Adipocyte (in vitro differentiated cells): ENCODE measurements around the gene ZNF132.
"Not testable (repeated sequence)": the region's sequence is repeated elsewhere in the genome, so short reads cannot be mapped to it uniquely, and the experiment has no call there.

Experiments
- DNase-seq: peaks from one replicate; pipeline ENCODE4 v3.0.0-alpha.2; 2015; ENCODE audit warnings: low read depth
- H3K27me3 ChIP-seq: replicated peaks from 2 replicates; pipeline ENCODE4 v1.7.0; 2013; ENCODE audit warnings: mild to moderate bottlenecking, low read length, moderate library complexity; ENCODE audit not compliant: control insufficient read depth, insufficient read depth
- H3K36me3 ChIP-seq: 2 replicates; pipeline ENCODE4 v1.7.0; 2013; ENCODE audit warnings: low read length, mild to moderate bottlenecking, moderate library complexity; ENCODE audit not compliant: control insufficient read depth, insufficient read depth, severe bottlenecking
- H3K4me1 ChIP-seq: 2 replicates; pipeline ENCODE4 v1.7.0; 2013; ENCODE audit warnings: mild to moderate bottlenecking, low read length, moderate library complexity; ENCODE audit not compliant: control insufficient read depth, insufficient read depth
- H3K4me3 ChIP-seq: 2 replicates; pipeline ENCODE4 v1.7.0; 2013; ENCODE audit warnings: mild to moderate bottlenecking, low read length, moderate library complexity
- H3K9ac ChIP-seq: 2 replicates; pipeline ENCODE4 v1.7.0; 2013; ENCODE audit warnings: mild to moderate bottlenecking, low read length, moderate library complexity
- H3K9me3 ChIP-seq: 2 replicates; pipeline ENCODE4 v1.7.0; 2013; ENCODE audit warnings: mild to moderate bottlenecking, low read length, moderate library complexity; ENCODE audit not compliant: control insufficient read depth

ZNF132 gene

DNA sequence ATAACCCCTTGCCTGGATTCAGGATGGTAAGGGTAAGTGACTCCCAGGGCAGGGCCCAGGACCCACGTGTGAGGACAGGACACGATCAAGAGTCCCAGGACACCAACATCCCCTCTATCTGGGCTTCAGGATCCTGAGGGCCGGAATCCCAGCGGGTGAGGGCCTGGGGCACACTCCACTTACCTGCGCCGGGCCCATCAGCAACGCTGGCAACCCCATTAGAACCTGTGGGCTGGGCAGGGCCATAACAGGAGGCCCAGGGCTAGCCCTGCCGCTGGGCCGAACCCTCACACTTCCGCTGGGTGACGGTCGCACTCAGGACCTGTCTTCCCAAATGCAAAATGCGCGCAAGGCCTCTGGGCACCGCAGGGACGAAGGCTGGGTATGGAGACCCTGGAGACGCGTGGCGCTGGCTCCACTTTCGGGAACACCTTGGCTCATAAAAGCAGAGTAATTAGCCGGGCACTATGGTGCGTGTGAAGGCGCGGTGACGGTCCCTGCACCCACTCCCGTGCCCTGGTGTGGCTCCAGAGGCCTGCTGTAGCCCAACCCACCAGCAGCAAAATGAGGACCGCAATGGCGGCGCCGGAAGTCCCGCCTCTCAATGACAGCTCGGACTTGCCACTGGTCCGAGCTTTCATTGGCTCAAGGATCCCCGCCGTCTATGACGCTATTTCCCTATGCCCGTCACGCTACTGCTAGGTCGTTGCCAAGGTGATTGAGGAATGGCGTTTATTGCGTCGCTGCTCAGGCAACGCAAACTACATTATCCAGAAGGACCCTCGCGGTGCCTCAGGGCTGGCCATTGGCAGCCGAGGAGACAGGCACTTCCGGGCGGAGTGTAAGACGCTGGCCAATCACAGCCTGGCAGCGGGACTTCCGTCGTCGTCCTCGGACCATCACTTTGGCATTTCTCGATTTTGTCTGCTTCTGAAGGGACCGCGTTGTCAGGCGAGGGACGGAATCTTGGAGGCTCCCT is at the start of gene ZNF132:
Gene ZNF132, minus strand, starts transcription at position 578 of the 979 bp plus-strand sequence. Its CDS starts 332 bp downstream, at position 246.
- Histone ChIP-seq H3K4me3 (peak within 1 kb of the TSS; percentile 92), H3K4me1 (peaks cover 17% of the 10 kb centered on the region), H3K9ac (peak within 1 kb of the TSS; percentile 87), H3K9me3 (peaks cover 27% of the 10 kb centered on the region), H3K36me3 (peaks cover 23% of the 10 kb centered on the region), H3K27me3 (no peaks in the 10 kb centered on the region)
- DNase-seq, result peak; percentile 100

DNA sequence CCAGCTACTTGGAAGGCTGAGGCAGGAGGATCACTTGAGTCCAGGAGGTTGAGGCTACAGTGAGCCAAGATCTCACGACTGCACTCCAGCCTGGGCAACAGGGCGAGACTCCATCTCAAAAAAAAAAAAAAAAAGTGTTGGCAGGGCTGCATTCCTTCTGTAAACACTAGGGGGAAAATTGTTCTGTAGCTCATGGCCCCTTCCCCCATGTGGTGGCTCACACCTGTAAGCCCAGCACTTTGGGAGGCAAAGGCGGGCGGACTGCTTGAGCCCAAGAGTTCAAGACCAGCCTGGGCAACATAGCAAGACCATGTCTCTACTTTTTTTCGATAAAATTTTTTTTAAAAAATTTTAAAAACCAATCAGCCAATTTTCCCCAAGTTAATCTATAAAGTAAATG is 44.4 kb upstream of the ZNF132 start:
- not testable (repeated sequence) for H3K36me3 ChIP-seq, H3K4me1 ChIP-seq, H3K9ac ChIP-seq, H3K4me3 ChIP-seq, H3K9me3 ChIP-seq, DNase-seq, H3K27me3 ChIP-seq

DNA sequence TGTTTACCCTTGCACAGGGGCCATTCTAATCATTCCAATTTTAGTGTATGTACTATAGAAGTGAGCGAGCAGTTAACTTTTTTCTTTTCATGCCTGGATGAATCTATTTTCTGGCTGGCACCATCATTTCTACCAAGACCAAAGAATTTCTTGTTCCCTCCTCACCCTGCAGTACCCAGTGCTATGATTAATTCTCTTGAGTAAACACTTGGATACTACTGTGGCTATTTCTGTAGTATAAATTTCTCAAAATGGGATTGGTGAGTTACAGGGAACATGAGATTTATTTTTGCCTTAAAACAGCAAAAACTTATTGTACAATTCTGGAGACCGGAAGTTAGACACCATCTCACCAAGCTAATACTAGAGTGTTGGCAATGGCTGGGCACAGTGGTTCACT is 43.8 kb upstream of the ZNF132 start:
- H3K9ac ChIP-seq, result no peak overlapping the region
- H3K27me3 ChIP-seq, result no peaks in the 10 kb centered on the region
- no peak for DNase-seq
- no peak overlapping the region for H3K4me3 ChIP-seq
- H3K36me3 ChIP-seq, result peaks cover 8% of the 10 kb centered on the region
- no peaks in the 10 kb centered on the region for H3K4me1 ChIP-seq
- H3K9me3 ChIP-seq, result no peaks in the 10 kb centered on the region

DNA sequence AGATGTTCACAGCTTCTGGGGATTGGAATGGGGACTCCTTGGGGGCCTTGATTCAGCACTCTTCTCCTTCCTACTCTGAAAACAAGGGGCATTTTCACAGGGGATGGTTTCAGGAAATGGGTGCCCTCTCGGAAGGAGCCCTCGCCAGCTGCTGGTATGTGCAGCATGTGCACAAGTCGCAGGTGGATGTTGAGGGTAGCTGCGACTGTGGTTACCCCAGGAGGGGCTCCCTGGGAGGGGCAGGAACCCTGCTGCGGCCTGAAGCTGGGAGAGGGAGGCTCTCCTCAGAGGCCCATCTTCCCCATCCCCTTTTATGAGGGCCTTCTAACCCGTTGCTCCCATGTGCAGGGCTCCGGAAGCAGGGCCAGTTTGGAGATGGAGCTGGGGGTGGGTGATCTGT is 42.4 kb upstream of the ZNF132 start:
- Histone ChIP-seq H3K36me3 (peaks cover 8% of the 10 kb centered on the region), H3K9ac (no peak overlapping the region), H3K4me1 (no peaks in the 10 kb centered on the region), H3K9me3 (no peaks in the 10 kb centered on the region), H3K27me3 (no peaks in the 10 kb centered on the region), H3K4me3 (no peak overlapping the region)
- DNase-seq, result no peak

DNA sequence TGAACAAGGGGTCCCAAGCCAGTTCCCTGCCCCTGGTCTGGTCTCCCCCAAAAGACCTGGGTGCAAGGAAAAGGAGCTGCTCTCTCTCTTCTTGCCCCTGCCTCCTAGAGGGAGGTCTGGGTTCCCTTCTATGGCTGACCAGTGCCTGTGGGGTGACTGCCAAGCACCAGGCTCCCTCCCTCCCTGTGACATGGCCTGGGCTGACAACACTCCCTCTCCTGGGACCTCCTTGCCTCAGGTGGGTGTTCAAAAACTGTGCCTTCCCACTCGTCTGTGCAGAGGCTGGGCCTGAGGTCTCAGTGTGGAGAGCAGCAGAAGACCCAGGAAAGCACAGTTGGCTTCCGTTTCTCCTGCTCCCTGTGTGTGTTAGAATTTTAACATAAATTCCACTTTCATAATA is 40.9 kb upstream of the ZNF132 start:
- peaks cover 10% of the 10 kb centered on the region for H3K4me1 ChIP-seq
- no peak overlapping the region for H3K4me3 ChIP-seq
- H3K36me3 ChIP-seq, result peaks cover 8% of the 10 kb centered on the region
- H3K27me3 ChIP-seq, result no peaks in the 10 kb centered on the region
- H3K9me3 ChIP-seq, result no peaks in the 10 kb centered on the region
- DNase-seq, result no peak
- no peak overlapping the region for H3K9ac ChIP-seq

DNA sequence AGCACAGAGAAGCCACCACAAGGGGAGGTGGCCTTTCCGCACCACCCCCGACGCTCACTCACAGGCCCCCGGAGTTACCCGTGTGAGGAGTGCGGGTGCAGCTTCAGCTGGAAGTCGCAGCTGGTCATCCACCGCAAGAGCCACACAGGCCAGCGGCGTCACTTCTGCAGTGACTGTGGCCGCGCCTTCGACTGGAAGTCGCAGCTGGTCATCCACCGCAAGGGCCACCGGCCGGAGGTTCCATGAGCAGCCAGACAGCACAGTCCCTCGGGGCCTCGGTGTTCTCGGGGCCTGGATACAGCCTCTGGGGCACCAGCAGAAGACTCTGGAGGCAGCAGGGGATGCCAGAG is 40.5 kb upstream of the ZNF132 start:
- H3K4me3 ChIP-seq, result no peak overlapping the region
- no peaks in the 10 kb centered on the region for H3K27me3 ChIP-seq
- peaks cover 11% of the 10 kb centered on the region for H3K4me1 ChIP-seq
- H3K36me3 ChIP-seq, result peaks cover 8% of the 10 kb centered on the region
- no peak for DNase-seq
- no peak overlapping the region for H3K9ac ChIP-seq
- no peaks in the 10 kb centered on the region for H3K9me3 ChIP-seq

DNA sequence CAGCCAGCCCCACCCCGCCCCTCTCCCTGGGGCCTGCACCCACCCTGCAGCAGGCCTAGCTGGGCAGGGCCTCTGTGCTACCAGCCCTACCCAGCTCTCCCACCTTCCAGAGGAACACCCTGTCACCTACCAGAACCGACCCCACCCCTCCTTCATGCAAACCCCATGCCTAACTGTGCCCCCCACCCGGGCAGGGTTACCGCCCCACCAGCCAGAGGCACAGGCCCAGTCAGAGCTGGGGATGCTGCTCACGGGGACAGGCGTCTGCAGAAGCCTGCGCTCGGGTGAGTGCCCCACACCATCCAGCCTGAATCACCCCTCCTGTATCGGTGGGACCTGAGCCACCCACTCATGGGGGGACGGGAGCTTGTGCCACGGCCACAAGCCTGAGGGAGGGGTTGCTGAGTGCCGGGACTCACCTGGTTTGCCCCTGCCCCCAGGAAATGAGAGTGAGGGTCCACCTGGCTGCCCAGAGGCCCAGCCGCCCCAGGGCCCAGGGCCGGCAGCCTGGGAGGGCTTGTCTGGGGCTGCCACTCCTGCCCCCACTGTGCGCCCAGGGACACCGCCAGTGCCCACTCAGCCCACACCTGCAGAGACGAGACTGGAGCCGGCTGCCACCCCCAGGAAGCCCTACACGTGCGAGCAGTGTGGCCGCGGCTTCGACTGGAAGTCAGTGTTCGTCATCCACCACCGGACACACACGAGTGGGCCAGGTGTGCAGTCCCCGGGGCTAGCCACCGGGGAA is 40.0 kb upstream of the ZNF132 start:
- Histone ChIP-seq H3K4me1 (peaks cover 16% of the 10 kb centered on the region), H3K9ac (no peak overlapping the region), H3K27me3 (no peaks in the 10 kb centered on the region), H3K9me3 (no peaks in the 10 kb centered on the region), H3K4me3 (no peak overlapping the region), H3K36me3 (peaks cover 8% of the 10 kb centered on the region)
- DNase-seq, result no peak

DNA sequence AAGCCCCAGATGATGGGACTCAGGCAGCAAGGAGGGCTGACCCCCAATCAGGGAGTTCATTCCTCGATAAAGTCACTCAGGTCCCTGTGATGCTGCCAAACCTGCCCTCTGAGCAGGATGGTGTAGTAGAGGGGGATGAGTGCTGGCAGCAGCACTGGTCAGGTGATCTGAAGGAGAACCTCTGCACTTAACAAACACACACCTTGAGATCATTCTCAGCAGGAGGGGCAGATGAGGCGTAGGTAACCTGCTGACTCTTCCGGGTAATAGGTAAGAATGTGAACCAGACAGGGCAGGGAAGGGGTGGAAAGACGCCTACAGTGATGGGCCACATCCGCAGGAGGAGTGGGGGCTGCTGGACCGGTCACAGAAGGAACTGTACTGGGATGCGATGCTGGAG is 39.4 kb upstream of the ZNF132 start:
- no peak for DNase-seq
- H3K4me1 ChIP-seq, result peaks cover 22% of the 10 kb centered on the region

DNA sequence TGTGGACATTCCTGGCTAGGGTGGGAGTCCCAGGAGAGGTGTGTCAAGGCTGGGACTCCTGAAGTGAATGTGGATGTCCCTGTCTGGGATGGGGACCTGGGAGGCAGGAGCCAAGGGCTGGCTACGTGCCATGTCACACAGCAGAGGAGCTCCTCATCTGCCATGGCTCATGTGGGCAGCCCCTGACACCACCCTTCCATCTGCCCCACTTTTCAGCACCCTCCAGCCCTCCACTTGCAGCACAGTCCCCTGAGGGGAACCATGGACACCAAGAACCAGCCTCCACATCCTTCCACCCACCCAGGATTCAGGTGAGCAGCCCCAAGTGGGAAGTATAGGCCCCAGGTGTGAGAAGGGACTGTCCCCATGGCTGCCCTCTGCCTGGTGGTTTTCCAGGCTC is 37.9 kb upstream of the ZNF132 start:
- H3K36me3 ChIP-seq, result peaks cover 6% of the 10 kb centered on the region
- peaks cover 22% of the 10 kb centered on the region for H3K4me1 ChIP-seq
- no peaks in the 10 kb centered on the region for H3K27me3 ChIP-seq
- H3K9ac ChIP-seq, result no peak overlapping the region
- no peak for DNase-seq
- no peak overlapping the region for H3K4me3 ChIP-seq
- no peaks in the 10 kb centered on the region for H3K9me3 ChIP-seq

More for the DNA sequence above, 39.4 kb upstream of the ZNF132 start:
- no peaks in the 10 kb centered on the region for H3K27me3 ChIP-seq
- no peak overlapping the region for H3K4me3 ChIP-seq
- H3K9ac ChIP-seq, result no peak overlapping the region
- no peaks in the 10 kb centered on the region for H3K9me3 ChIP-seq
- H3K36me3 ChIP-seq, result peaks cover 8% of the 10 kb centered on the region

DNA sequence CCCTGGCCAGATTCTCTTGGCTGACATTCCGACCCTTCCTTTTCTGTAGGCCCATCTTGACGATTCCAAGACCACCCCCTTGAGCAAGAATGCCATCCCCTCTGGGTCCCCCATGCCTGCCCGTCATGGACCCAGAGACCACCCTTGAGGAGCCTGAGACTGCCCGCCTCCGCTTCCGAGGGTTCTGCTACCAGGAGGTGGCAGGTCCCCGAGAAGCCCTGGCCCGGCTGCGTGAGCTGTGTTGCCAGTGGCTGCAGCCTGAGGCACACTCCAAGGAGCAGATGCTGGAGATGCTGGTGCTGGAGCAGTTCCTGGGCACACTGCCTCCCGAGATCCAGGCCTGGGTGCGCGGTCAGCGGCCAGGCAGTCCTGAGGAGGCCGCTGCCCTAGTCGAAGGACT is 37.2 kb upstream of the ZNF132 start:
- peak overlapping the region; percentile 89 for H3K4me3 ChIP-seq
- H3K27me3 ChIP-seq, result no peaks in the 10 kb centered on the region
- peaks cover 10% of the 10 kb centered on the region for H3K36me3 ChIP-seq
- no peak for DNase-seq
- peak overlapping the region; percentile 92 for H3K9ac ChIP-seq
- peaks cover 22% of the 10 kb centered on the region for H3K4me1 ChIP-seq
- no peaks in the 10 kb centered on the region for H3K9me3 ChIP-seq

DNA sequence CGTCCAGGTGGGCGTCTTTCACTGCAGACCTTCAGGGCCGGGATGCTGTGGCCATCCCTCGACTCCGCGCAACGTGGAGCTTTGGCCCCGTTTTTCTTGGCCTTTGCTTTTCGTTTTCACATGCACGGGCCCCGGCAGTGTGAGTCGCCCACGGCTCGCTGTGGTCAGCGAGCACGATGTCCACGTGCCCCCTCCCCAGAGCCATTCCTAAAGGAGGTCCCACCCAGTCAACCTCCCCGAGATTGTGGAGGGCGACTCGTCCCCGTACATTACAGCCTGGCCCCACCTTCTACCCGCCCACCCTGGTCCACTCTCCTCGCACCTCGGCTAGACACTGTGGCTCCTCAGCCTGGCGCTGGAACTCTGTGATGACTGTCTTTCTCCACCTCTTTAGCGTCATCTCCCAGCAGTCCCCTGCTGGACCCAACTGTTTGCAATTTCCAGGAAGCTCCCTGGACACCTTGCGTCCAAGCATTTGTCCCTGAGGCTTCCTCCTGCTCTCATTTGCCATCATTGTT is 36.6 kb upstream of the ZNF132 start:
- DNase-seq, result peak; percentile 31
- Histone ChIP-seq H3K4me3 (peak overlapping the region; percentile 89), H3K9me3 (no peaks in the 10 kb centered on the region), H3K9ac (peak overlapping the region; percentile 92), H3K4me1 (peaks cover 22% of the 10 kb centered on the region), H3K36me3 (peaks cover 16% of the 10 kb centered on the region), H3K27me3 (no peaks in the 10 kb centered on the region)
